ENCODE measurements around the gene TCTN3. TPM values are rescaled to one million over a fixed set of nuclear protein-coding genes. Genes with fewer than 3 reads are reported as not detected.

TCTN3 gene
- total and polyA plus RNA-seq, 2 donors (not counting 3 experiments of a cell fraction or from before 2014, with no cell fraction given), result 40.4 to 52.6 TPM

GRCh38 chr10:95653895-95654294 is 39.8 kb downstream of the TCTN3 start:
- peaks cover 42% of the 10 kb centered on the region for H3K79me2 ChIP-seq (ENCODE audit: control insufficient read depth, insufficient read depth, low read length)
- H3K27ac ChIP-seq (ENCODE audit: insufficient read depth, low read depth, low read length), result no peak overlapping the region
- H4K20me1 ChIP-seq (replicated peaks; ENCODE audit: control insufficient read depth, extremely low read depth, insufficient read depth, low read length), result no peaks in the 10 kb centered on the region
- ChIA-PET POLR2A (interaction anchor here (0.6 kb wide), 1 partner anchor 1996 kb away, joined by 3 read pairs; no protein-coding TSS in a partner anchor), CTCF (interaction anchor here (3.6 kb wide), 1 partner anchor 40 kb away, joined by 22 read pairs; the partner anchor contains the start of gene TCTN3)
- H3K9ac ChIP-seq (replicated peaks; ENCODE audit: extremely low read depth, insufficient read depth, low read length), result no peak overlapping the region
- no peak overlapping the region for H3K4me2 ChIP-seq (ENCODE audit: insufficient read depth, low read length)
- H3K9me1 ChIP-seq (replicated peaks; ENCODE audit: control insufficient read depth, extremely low read depth, insufficient read depth, low read length), result no peaks in the 10 kb centered on the region
- no peak overlapping the region for H3K4me3 ChIP-seq (replicated peaks in 1 of 3; ENCODE audit: insufficient read depth in 1 of 3, low read depth in 1 of 3, low read length in 3 of 3)
- H3K27me3 ChIP-seq (ENCODE audit: control insufficient read depth in 2 of 2, insufficient read depth in 2 of 2, low read length in 2 of 2), result no peaks in the 10 kb centered on the region
- peaks cover 6 to 11% of the 10 kb centered on the region in 2 experiments for H3K36me3 ChIP-seq (ENCODE audit: control insufficient read depth in 2 of 2, extremely low read depth in 1 of 2, insufficient read depth in 2 of 2, low read length in 2 of 2)
- no peak for FAIRE-seq
- H3K9me3 ChIP-seq (replicated peaks; ENCODE audit: control insufficient read depth, insufficient read depth, low read length), result no peaks in the 10 kb centered on the region
- DNase-seq (ENCODE audit: low read depth, low spot score), result no peak
- dilution Hi-C loops (cut with MboI; ENCODE audit: extremely low pct_ligation_motif_present, low sequenced_read_pairs), result no loop called here
- H3K4me1 ChIP-seq (ENCODE audit: control insufficient read depth, extremely low read depth, insufficient read depth, low read length), result peaks cover 11% of the 10 kb centered on the region
- BruUV-seq (replicated peaks), result no TSS peak
- no peak overlapping the region for H2AFZ ChIP-seq (ENCODE audit: low read depth, low read length)
- intact Hi-C loops (cut with micrococcal nuclease), result no loop called here
- no peak for TF ChIP-seq MAX (IDR thresholded peaks at IDR 0.05; ENCODE audit: insufficient read depth, insufficient read length)
- TF ChIP-seq JUN (IDR thresholded peaks at IDR 0.05; ENCODE audit: borderline replicate concordance, insufficient read depth, insufficient read length, low read depth), result no peak
- no peak for TF ChIP-seq MYC (IDR thresholded peaks at IDR 0.05; ENCODE audit: low read depth, low read length)
- TF ChIP-seq FOS (IDR thresholded peaks at IDR 0.05; ENCODE audit: borderline replicate concordance, insufficient read depth, low read length), result no peak
- TF ChIP-seq POLR2AphosphoS5 (IDR thresholded peaks at IDR 0.05; ENCODE audit: insufficient read depth, low read depth, low read length), result no peak
- TF ChIP-seq POLR2A (IDR thresholded peaks at IDR 0.05; ENCODE audit: low read depth, low read length), result no peak
- no peak for TF ChIP-seq EZH2 (IDR thresholded peaks at IDR 0.05; ENCODE audit: borderline replicate concordance, low read depth, low read length, severe bottlenecking)
- TF ChIP-seq CTCF (IDR thresholded peaks at IDR 0.05; ENCODE audit: extremely low read depth in 1 of 2, insufficient read depth in 1 of 2, low read depth in 1 of 2, low read length in 2 of 2), result no peak
- no peak for TF ChIP-seq GATA2 (IDR thresholded peaks at IDR 0.05; ENCODE audit: insufficient read depth, insufficient read length, low read depth, low read length)
